Raji (cell line): ENCODE measurements around the gene TFPI.

ENCODE experiments used
- POLR2A ChIP-seq: IDR thresholded peaks from 2 replicates; pipeline ENCODE4 v1.6.1; 2011; ENCODE audit warnings: low read depth, low read length, control low read depth; ENCODE audit not compliant: insufficient read depth

Gene TFPI

GRCh38 chr2:187567126-187567525, 12.9 kb upstream of the TFPI start:
- no peak for TF ChIP-seq POLR2A

- no peak for TF ChIP-seq POLR2A
These were observed 12.5 kb upstream of the TFPI start for GRCh38 chr2:187566712-187567111.

DNA sequence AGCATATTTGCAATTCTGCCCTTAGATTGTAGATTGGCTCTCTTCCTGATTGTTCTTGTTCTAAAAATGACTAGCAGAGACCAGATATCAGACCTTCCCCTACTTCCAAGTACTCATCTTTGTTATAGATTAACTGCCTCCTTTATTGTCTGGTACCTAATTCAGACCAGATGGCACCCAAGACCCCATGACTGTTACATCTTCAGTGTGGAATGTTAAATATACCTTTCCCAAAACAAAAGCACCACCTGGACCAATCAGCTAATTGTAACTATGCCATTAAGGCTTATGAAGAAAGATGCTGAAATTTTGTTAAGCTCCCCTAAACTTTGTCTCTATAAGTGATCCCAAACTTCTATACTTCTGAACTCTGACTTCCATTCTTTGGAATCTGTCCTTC, 12.0 kb upstream of the TFPI start:
- TF ChIP-seq POLR2A = no peak

GRCh38 chr2:187554704-187555082, 458 bp upstream of the TFPI start:
- no peak for TF ChIP-seq POLR2A

GRCh38 chr2:187552828-187553681, 1.2 kb downstream of the TFPI start:
- no peak for TF ChIP-seq POLR2A

GRCh38 chr2:187552381-187552780, 1.9 kb downstream of the TFPI start:
- no peak for TF ChIP-seq POLR2A

GRCh38 chr2:187550857-187551256, 3.4 kb downstream of the TFPI start:
- TF ChIP-seq POLR2A = no peak

DNA sequence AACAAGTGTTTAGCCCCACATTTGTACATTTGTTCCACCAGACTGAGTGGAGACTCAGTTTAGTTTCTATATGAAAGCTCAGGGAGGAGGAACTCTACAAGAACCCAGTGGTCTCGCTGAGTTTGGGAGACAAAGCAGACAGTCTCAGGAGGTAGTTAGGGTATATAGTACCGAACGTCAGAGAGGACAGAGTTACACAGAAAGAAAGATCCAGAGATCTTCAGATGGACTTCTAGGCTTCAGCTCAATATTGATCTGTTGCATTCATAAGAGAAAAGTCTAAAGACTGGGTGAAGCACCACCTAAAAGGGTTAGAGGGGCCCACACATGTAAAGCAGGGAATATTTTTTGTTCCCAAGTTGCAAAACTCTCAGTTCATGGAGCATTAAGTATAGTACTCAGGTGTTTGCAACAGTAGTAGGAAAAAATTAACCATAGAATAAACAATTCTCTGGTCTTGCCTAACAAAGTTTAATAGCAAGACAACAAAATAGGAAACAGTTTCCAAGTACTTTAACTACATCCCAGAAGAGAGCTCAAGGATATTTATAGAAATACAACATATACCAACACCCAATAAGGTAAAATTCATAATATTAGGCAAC, 4.2 kb downstream of the TFPI start:
- TF ChIP-seq POLR2A = no peak

GRCh38 chr2:187549193-187549592, 5.0 kb downstream of the TFPI start:
- TF ChIP-seq POLR2A = no peak

GRCh38 chr2:187548656-187549055, 5.6 kb downstream of the TFPI start:
- TF ChIP-seq POLR2A = no peak

- TF ChIP-seq POLR2A = no peak
These were observed 6.8 kb downstream of the TFPI start for GRCh38 chr2:187547353-187547979.

DNA sequence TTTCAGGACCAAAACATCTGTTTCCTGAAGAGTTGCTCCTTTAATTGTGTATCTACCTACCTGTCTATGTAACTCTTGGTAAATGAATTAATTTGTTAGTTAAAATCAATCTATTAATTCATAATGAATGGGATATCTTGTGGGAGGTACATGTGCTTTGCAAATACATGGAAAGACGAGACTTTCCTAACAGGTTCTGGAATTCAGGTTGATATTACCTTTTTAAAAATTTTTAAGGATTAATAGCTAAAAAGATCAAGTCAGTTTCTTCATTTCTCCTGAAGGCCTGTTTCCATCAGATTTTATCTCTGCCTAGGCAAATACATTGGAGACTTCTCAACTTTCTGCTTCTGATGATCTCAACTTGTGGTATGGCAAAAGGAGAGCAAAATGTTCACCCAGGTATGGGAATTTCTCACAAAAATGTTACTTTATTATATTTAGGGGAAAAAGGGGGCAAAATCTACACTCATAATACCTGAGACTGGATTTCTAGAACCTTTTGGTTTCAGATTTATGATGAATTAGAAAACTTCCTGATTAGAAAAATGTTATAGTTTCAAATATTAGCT, 7.4 kb downstream of the TFPI start:
- no peak for TF ChIP-seq POLR2A

DNA sequence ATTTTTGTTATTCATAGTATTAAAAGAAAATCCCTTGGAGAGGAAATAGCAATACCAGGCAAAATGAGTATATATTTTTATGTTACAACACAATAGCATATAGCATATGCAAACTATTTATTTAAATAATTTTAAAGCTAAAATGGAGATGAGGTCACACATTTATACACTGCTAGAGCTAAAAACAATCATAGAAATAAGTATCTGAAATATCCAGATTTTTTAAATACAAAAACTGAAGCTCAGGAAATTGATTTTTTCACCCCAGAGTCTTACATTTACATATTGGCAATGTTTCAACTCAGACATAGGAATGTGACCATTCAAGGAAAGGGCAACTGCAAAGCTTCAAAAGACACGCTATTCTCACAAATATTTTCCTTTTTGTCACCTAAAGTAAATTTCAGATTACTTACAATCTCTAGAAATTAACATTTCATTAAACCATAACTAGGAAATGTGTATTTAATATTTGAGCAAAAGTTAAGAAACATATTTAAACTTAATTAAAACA, 8.9 kb downstream of the TFPI start:
- no peak for TF ChIP-seq POLR2A

- TF ChIP-seq POLR2A = no peak
These were observed 9.7 kb downstream of the TFPI start for GRCh38 chr2:187544371-187545080.

DNA sequence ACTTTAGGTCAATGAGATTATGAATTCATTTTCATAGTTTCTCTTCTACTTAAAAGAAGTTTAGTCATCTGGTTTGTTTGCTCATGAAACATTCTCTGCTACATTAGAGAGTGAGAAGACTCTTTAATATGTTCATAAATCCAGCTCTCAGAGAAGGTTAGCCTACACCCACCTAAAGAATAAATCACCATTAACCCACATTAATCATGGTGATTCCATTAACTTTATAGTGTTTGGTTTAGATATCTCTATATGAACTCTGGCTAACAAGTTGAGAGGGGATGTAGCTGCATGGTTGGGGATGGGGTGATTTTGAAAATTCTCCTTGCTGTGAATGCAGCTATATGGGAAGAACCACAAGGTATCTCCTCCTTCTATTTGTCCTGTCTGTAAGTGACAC, 10.7 kb downstream of the TFPI start:
- no peak for TF ChIP-seq POLR2A
